LNCaP clone FGC (cell line): Measurements from ENCODE around the gene PLA2G4B.

ENCODE experiments used
- DNase-seq: peaks from one replicate; pipeline ENCODE4 v3.0.0-alpha.2; 2011; ENCODE audit warnings: low read depth
- H3K4me3 ChIP-seq: 2 replicates; pipeline ENCODE4 v1.5.1; 2011; ENCODE audit warnings: mild to moderate bottlenecking, low read depth, low read length, control low read depth
- TF ChIP-seq, protein P1 (sequence below): IDR thresholded peaks from 2 replicates; pipeline ENCODE4 v1.5.1; 2012; ENCODE audit warnings: mild to moderate bottlenecking; ENCODE audit not compliant: control insufficient read depth, insufficient read depth; ENCODE audit errors: extremely low read depth

PLA2G4B gene

DNA sequence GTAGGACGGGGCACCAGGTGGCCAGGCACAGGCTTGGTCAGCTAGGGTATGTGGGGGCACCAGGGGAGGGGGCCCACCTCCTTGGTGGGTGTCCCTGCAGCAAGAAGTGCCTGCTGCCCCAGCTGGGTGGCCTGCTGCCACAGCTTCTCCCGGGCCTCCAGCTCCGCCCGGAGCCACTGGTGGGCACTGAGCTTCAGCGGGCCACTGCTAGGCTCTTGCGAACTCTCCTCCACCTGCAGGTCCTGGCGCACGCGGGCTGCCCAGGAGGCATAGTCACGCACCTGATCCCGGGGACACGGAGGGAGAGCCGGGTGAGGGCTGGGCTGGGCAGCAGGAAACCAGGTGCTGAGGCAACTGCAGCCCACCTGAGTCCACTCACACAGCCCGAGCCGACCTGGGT lies 29.7 kb downstream of the PLA2G4B start:
- TF ChIP-seq, protein P1, sequence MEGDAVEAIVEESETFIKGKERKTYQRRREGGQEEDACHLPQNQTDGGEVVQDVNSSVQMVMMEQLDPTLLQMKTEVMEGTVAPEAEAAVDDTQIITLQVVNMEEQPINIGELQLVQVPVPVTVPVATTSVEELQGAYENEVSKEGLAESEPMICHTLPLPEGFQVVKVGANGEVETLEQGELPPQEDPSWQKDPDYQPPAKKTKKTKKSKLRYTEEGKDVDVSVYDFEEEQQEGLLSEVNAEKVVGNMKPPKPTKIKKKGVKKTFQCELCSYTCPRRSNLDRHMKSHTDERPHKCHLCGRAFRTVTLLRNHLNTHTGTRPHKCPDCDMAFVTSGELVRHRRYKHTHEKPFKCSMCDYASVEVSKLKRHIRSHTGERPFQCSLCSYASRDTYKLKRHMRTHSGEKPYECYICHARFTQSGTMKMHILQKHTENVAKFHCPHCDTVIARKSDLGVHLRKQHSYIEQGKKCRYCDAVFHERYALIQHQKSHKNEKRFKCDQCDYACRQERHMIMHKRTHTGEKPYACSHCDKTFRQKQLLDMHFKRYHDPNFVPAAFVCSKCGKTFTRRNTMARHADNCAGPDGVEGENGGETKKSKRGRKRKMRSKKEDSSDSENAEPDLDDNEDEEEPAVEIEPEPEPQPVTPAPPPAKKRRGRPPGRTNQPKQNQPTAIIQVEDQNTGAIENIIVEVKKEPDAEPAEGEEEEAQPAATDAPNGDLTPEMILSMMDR = no peak
- no peak overlapping the region for H3K4me3 ChIP-seq
- no peak for DNase-seq

DNA sequence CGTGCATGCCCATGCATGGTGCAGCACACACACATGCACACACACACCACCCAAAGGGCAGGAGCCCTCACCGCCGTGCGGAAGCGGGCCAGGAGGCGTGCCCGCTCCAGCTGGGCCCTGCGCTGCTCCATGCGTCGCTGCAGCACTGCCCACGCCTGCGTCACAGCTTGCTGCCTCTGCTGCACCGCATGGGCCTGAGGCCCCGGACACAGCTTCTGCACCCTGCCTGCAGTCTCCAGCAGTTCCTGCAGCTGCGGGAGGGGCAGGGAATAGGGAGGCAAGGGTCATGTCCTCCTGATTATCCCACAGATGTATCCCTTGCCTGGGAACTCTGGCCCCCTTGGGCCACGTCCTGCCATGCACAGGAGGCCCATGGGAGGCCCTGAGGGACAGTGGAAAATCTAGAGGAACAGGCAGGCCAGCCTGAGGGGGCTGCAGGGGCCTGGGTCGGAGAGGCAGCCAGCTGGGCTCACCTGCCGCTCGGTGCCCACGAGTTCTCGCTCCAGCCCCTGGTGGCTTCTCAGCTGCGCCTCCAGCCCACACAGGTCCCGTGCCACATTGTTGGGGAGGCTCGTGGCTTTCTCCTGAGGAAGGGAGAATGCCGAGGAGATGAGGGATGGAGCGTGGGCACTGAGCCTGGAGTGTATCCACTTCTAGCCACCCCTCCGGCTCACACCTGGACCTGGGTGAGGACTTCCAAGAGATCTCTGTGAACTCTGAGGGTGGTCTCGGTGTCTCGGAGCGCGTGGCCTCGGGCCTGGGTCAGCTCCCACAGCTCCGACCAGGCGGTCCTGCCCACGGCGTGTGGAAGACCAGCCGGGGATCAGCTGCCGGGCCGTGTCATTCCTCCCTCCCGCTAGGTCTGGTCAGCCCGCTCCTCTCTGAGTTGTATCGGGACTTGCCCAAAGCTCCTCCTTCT lies 31.4 kb downstream of the PLA2G4B start:
- TF ChIP-seq, protein P1 = no peak
- no peak for DNase-seq
- no peak overlapping the region for H3K4me3 ChIP-seq

- no peak for DNase-seq
- TF ChIP-seq, protein P1 = no peak
- no peak overlapping the region for H3K4me3 ChIP-seq
These were observed 32.0 kb downstream of the PLA2G4B start for GRCh38 chr15:41870689-41871081.

GRCh38 chr15:41871175-41871905 lies 32.7 kb downstream of the PLA2G4B start:
- TF ChIP-seq, protein P1 = no peak
- H3K4me3 ChIP-seq = no peak overlapping the region
- no peak for DNase-seq

GRCh38 chr15:41872166-41872747 lies 33.6 kb downstream of the PLA2G4B start:
- DNase-seq = no peak
- TF ChIP-seq, protein P1 = no peak
- no peak overlapping the region for H3K4me3 ChIP-seq

- TF ChIP-seq, protein P1 = no peak
- H3K4me3 ChIP-seq = no peak overlapping the region
- no peak for DNase-seq
These were observed 35.1 kb downstream of the PLA2G4B start for GRCh38 chr15:41873711-41874110.
